Choroid plexus epithelial cell (primary cell): ENCODE results near the gene CD52.

Experiments used
- DNase-seq: peaks from one replicate; pipeline ENCODE4 v3.0.0-alpha.2; 2010; ENCODE audit warnings: low read depth
- H3K4me3 ChIP-seq: 2 replicates; pipeline ENCODE4 v1.5.1; 2011; ENCODE audit warnings: low read depth, mild to moderate bottlenecking, control low read depth, low read length, moderate library complexity
- TF ChIP-seq, protein P1 (sequence below): conservative IDR thresholded peaks from 2 replicates; pipeline ENCODE4 v1.5.1; 2011; ENCODE audit warnings: low read depth, mild to moderate bottlenecking, control low read depth, inconsistent platforms, low read length, moderate library complexity

CD52 gene

DNA sequence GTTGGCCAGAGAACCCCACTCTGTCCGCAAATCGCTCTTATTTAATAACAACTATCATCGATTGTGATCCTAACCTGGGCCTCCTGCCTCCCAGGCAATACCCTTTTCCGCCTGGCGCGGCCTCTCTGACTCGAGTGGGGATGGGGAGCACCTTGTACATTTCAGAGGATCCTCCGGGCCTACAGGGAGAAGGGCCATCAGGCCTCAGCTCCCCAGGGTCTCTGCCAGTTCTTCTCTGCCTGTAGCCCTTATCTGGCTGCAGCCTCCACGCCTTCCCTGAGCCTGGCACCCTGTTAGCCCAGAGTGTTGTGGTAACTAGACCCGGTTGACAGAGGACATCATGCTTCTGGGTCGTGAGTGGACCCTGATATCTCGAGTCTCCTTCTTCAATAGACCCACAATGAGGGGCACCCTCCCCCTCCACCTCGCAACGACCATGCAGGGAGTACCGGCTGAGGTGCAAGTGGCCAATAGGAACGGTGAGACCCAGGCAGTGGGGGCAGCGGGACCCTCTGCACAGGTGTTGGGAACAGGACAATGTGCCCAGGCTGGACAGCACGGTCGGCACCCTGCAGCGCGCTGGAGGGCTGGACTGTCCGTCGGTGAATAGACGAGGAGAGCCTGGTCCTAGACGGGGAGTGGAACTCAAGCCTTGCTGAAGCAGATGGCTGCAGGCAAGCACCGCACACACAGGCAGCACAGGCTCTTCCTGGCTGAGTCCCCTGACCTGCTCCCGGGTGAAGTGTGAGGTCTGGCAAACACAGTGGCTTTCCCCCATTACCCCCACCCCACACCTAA is 43.2 kb downstream of the CD52 start:
- DNase-seq = no peak
- H3K4me3 ChIP-seq = peak overlapping the region; percentile 17
- TF ChIP-seq, protein P1, sequence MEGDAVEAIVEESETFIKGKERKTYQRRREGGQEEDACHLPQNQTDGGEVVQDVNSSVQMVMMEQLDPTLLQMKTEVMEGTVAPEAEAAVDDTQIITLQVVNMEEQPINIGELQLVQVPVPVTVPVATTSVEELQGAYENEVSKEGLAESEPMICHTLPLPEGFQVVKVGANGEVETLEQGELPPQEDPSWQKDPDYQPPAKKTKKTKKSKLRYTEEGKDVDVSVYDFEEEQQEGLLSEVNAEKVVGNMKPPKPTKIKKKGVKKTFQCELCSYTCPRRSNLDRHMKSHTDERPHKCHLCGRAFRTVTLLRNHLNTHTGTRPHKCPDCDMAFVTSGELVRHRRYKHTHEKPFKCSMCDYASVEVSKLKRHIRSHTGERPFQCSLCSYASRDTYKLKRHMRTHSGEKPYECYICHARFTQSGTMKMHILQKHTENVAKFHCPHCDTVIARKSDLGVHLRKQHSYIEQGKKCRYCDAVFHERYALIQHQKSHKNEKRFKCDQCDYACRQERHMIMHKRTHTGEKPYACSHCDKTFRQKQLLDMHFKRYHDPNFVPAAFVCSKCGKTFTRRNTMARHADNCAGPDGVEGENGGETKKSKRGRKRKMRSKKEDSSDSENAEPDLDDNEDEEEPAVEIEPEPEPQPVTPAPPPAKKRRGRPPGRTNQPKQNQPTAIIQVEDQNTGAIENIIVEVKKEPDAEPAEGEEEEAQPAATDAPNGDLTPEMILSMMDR = no peak

DNA sequence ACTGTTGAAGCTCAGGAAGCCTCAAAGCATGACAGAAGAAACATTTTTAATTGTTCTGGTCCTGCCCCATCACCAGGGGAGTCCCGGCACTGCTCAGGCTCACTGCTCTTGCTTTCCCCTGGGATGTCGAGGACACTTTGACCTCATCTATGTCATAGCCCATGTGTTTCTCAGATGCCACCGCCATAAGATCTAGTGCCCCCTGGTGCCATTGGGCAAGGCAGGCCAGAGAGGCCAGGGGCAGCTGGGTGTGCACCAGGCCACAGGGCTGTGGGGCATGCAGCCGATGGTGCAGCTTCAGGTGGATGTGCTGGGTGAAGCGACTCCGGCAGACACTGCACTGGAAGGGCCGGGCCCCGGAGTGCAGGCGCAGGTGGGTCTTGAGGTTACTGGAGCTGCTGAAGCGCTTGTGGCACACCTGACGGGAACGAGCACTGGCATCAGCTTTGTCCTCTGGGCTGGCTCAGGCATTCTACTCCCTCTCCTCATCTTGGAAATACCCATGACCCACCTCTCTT is 43.9 kb downstream of the CD52 start:
- TF ChIP-seq, protein P1 = no peak
- DNase-seq = no peak
- H3K4me3 ChIP-seq = no peak overlapping the region

DNA sequence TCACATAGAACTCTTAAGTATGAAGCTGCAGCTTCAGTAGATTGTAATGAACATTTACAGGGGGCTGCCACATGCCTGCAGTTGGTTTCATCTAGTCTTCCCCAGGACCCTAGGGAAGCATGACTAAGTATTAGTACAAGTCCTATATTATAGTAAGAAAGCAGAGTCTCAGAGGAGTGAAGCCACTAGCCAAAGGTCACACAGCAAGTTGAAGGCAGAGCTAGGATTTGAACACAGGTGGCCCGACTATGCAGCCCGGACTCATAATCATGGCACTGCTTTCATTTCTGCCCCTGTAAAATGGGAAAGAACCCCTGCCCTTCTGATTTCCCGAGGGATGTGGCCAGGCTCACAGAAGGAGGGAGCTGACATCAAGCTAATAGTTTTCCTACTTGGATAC is 44.6 kb downstream of the CD52 start:
- no peak for DNase-seq
- no peak overlapping the region for H3K4me3 ChIP-seq
- TF ChIP-seq, protein P1 = no peak

DNA sequence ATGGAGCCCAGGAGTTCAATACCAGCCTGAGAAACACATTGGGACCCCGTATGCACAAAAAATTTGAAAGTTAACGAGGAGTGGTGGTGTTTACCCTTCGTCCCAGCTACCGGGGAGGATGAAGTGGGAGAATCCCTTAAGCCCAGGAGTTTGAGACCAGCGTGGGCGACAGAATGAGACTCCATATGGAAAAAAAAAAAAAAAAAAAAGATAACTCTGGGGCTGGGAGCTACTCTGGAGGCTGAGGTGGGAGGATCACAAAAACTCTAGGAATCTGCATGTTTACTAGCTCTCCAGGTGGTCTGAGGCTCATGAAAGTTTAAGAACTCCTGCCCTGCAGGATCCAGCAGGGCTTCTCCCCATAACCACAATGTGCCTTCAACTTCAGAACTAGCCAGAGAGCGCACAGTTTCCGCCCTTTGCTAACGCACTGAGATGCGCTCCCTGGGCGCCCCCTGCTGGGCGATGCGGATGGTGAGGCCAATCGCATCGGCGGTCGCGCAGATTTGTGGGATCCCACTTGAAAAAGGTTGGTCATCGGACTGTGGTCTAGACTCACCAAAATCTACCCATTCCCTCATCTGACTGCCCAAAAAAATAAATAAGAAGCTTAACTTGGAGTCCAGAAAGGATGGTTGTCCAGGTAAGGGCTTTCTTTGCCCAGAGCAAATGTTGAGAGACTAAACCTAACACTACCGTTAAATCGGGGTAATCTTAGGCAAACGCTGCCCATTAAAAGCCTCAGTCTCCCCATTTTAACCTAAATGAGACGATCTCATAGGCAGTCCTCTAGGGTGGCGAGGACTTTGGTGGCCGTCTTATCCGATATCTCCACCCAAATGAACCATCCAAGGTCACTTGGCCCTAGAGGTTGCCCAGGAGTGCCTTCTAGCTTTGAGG is 46.0 kb downstream of the CD52 start:
- TF ChIP-seq, protein P1 = peak; percentile 98
- no peak overlapping the region for H3K4me3 ChIP-seq
- DNase-seq = peak; percentile 78

DNA sequence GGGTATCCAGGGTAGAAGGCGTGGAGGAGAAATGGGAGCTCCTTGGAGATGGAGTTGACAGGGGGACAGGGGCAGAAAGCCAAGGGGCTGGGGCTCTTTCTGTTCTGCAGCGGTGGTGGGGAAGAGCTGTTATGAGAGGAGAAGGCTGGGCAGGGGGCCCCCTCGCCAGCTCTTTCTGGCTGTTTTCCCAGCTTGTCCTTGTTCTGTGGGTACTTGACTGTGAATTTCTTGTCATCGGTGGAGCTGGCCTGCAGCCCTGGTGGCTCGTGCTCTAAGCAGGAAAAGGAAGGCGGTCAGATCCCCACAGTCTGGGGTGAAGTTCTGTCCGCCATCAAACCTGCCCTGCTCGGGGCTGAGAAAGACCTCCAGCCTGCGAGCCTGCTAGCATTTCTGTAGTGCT is 47.2 kb downstream of the CD52 start:
- no peak for DNase-seq
- TF ChIP-seq, protein P1 = no peak
- H3K4me3 ChIP-seq = no peak overlapping the region

DNA sequence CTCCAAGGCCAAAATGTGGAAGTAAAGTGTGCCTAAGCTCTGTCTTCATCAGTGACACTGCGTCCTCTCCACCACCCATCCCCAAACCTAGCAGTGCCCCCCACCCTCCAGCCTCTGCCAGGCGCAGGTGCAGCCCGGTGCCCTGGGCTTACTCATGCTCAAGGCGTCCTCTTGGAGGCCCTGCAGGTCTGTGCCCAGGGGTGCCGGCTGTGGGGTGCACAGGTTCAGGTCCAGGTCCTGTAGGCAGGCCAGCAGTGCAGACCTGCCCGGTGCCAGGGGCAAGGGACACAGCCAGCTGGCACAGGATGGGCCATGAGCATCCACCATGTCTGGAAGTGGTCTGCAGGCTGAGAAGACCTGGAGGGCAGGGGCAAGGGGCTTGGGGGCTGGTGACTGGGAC is 49.7 kb downstream of the CD52 start:
- TF ChIP-seq, protein P1 = no peak
- no peak for DNase-seq
- H3K4me3 ChIP-seq = no peak overlapping the region
